GM19324 (cell line): ENCODE results near the gene SZT2.
"Not testable (repeated sequence)": the region's sequence is repeated elsewhere in the genome, so short reads cannot be mapped to it uniquely, and the experiment has no call there.

Experiments
- ATAC-seq: cut with Tn5 transposase; IDR thresholded peaks from one replicate; pipeline ENCODE4 v1.9.1; 2021; ENCODE audit warnings: mild to moderate bottlenecking, moderate library complexity; ENCODE audit not compliant: unreplicated experiment, low FRiP score

The SZT2 gene

GRCh38 chr1:43477716-43478115 lies 88.0 kb downstream of the SZT2 start:
- no peak for ATAC-seq

- no peak for ATAC-seq
Observed at GRCh38 chr1:43479414-43479813, 89.7 kb downstream of the SZT2 start.

- no peak for ATAC-seq
Observed at GRCh38 chr1:43481491-43481890, 91.8 kb downstream of the SZT2 start.

GRCh38 chr1:43482215-43482614 lies 92.5 kb downstream of the SZT2 start:
- no peak for ATAC-seq

- no peak for ATAC-seq
Observed at GRCh38 chr1:43484367-43484766, 94.7 kb downstream of the SZT2 start.

GRCh38 chr1:43488165-43488564 lies 98.5 kb downstream of the SZT2 start:
- no peak for ATAC-seq

- no peak for ATAC-seq
Observed at GRCh38 chr1:43491061-43491460, 101.4 kb downstream of the SZT2 start.

- ATAC-seq = no peak
Observed at GRCh38 chr1:43492826-43493225, 103.1 kb downstream of the SZT2 start.

GRCh38 chr1:43493661-43494450 lies 104.2 kb downstream of the SZT2 start:
- ATAC-seq = no peak

- no peak for ATAC-seq
Observed at GRCh38 chr1:43495204-43495603, 105.5 kb downstream of the SZT2 start.

GRCh38 chr1:43499898-43500297 lies 110.2 kb downstream of the SZT2 start:
- no peak for ATAC-seq

- ATAC-seq = not testable (repeated sequence)
Observed at GRCh38 chr1:43501806-43502205, 112.1 kb downstream of the SZT2 start.

- no peak for ATAC-seq
Observed at GRCh38 chr1:43503534-43503933, 113.8 kb downstream of the SZT2 start.
